Upper lobe of left lung (tissue), 6 donors: ENCODE data around the gene MRPS16. TPM values are rescaled to one million over a fixed set of nuclear protein-coding genes. Genes with fewer than 3 reads are reported as not detected.

Experiments
- ATAC-seq, 2 donors: fragments of 200-7000 bp; cut with Tn5 transposase; one replicate each; pipeline ENCODE4 v1.9.1; 2022; ENCODE audit warnings: mild to moderate bottlenecking in 2 of 2, moderate library complexity in 2 of 2; ENCODE audit not compliant: low FRiP score in 2 of 2
- DNase-seq, 2 donors: peaks; one replicate each; pipeline ENCODE4 v3.0.0-alpha.2; 2019 to 2020
- H3K27ac ChIP-seq, 4 donors: fragments of 200-600 bp; sonication (generic); one replicate each; pipeline ENCODE4 v1.5.1; 2016 to 2019
- H3K27me3 ChIP-seq, 4 donors: fragments of 200-600 bp; sonication (generic); one replicate each; pipeline ENCODE4 v1.5.1; 2017 to 2019
- H3K36me3 ChIP-seq, 4 donors: fragments of 200-600 bp; sonication (generic); one replicate each; pipeline ENCODE4 v1.5.1; 2016 to 2019
- H3K4me1 ChIP-seq, 4 donors: fragments of 200-600 bp; sonication (generic); one replicate each; pipeline ENCODE4 v1.5.1; 2018 to 2019
- H3K4me3 ChIP-seq, 4 donors: fragments of 200-600 bp; sonication (generic); one replicate each; pipeline ENCODE4 v1.5.1; 2017 to 2019; ENCODE audit warnings: mild to moderate bottlenecking in 2 of 4, moderate library complexity in 1 of 4
- H3K9me3 ChIP-seq, 4 donors: fragments of 200-600 bp; sonication (generic); one replicate each; pipeline ENCODE4 v1.5.1; 2018 to 2019
- CTCF ChIP-seq, 6 experiments: fragments of 450-650 bp in 4 of 6; fragments of 200-600 bp in 2 of 6; sonication (generic) in 2 of 6; IDR thresholded peaks; one replicate each; pipeline ENCODE4 v1.5.1; 2016 to 2019; ENCODE audit warnings: antibody characterized with exemption in 6 of 6
- EP300 ChIP-seq, 4 donors: sonication (generic); formaldehyde crosslinking; IDR thresholded peaks; one replicate each; pipeline ENCODE4 v1.5.1; 2017; ENCODE audit warnings: antibody characterized with exemption in 4 of 4, control low read depth in 2 of 4
- POLR2A ChIP-seq, 4 donors: fragments of 450-650 bp; IDR thresholded peaks; one replicate each; pipeline ENCODE4 v1.5.1; 2016 to 2017; ENCODE audit warnings: antibody characterized with exemption in 4 of 4, mild to moderate bottlenecking in 2 of 4
- POLR2AphosphoS5 ChIP-seq, 2 donors: sonication (generic); formaldehyde crosslinking; IDR thresholded peaks; one replicate each; pipeline ENCODE4 v1.5.1; 2017; ENCODE audit warnings: antibody characterized with exemption in 2 of 2
- WGBS, 2 donors: methylation state at CpG; one replicate each; pipeline ENCODE4 v1.1.5; 2017 to 2018; 5-methylcytosine and 5-hydroxymethylcytosine counted together
- total RNA-seq, 6 donors: library from RNA; depleted of rRNA in 4 of 6; stranded (reverse); fragments of >200 nt in 4 of 6; gene quantifications; one replicate each; pipeline versions ENCODE4 v1.1.0 to v1.2.1, GENCODE V29; 2016 to 2021
- donor health status: DM: no; HTN: no; CAD: no; lungs with moderate emphysema.
- donor health status: DM: no; HTN: yes; CAD: no; lungs with severe emphysema.

The MRPS16 gene
- 10 to 100 TPM; 26.2 to 66.2 (median 36.4) TPM for total RNA-seq

DNA sequence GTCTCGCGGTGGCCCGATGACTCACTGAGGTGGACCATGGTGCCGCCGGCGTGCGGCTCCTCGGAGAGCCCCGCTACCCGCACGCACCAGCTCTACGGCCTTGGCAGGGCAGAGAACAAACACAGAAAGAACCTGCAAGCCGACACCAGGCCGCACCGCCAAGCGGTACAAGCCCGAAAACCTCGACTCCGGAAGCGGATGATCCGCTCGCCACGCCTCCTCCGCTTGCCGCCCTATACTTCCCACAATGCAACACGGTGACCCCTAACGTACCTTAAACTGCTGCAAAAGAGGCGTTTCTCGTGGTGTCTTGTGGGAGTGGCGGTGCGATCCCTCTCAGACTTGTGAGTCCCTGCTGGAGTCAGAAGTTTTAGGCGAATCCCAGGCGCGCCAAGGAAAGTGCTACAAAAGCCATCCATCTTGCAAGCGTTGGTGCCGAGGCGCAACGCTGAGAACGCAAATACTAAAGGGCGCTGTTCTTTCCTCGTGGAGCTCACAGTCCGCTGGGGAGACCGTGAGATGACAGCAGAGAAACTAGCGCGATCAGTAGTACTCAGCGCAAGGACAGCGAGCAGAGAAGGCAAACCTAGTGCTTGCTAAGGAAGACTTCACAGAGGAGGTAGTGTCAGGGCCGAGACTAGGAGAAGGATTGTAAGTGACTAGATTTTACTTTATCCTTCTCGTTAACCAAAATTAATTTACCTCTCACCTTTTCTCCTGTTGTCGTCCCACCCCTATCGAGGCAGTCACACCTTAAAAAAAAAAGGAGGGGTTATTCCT is at the start of gene MRPS16:
TSS of gene MRPS16 (minus strand) at position 200 of the 780 bp plus-strand sequence. CDS start at position 38, 162 bp downstream.
- Histone ChIP-seq H3K4me1 (peaks cover 20 to 42% (median 24%) of the 10 kb centered on the region in 4 donors), H3K27me3 (no peaks in the 10 kb centered on the region), H3K36me3 (peaks cover 0 to 26% (median 3%) of the 10 kb centered on the region in 4 donors), H3K9me3 (no peaks in the 10 kb centered on the region), H3K27ac (peak within 1 kb of the TSS; percentile 88 to 95 (median 90)), H3K4me3 (peak within 1 kb of the TSS; percentile 77 to 94 (median 84))
- DNase-seq, result peak; percentile 93 to 96
- peak; percentile 100 for ATAC-seq
- WGBS, 2 donors, result 1% methylated on average over 16 to 48 of the region's 51 CpGs
- TF ChIP-seq EP300 (IDR thresholded peaks at IDR 0.05) (peak in 1 of 4 donors; percentile 75), POLR2AphosphoS5 (IDR thresholded peaks at IDR 0.05) (peak; percentile 92 to 99), CTCF (IDR thresholded peaks at IDR 0.05) (peak in 4 of 6 experiments; percentile 9 to 30 (median 16)), POLR2A (IDR thresholded peaks at IDR 0.05) (peak in 3 of 4 donors; percentile 67 to 79 (median 77))

- WGBS, 2 donors, result 72 to 73% methylated on average over 3 of the region's 3 CpGs
- Histone ChIP-seq H3K9me3 (no peaks in the 10 kb centered on the region), H3K36me3 (no peaks in the 10 kb centered on the region), H3K4me1 (no peaks in the 10 kb centered on the region), H3K4me3 (no peak overlapping the region), H3K27ac (no peak overlapping the region), H3K27me3 (no peaks in the 10 kb centered on the region)
- DNase-seq (no peak), ATAC-seq (no peak)
- TF ChIP-seq EP300 (IDR thresholded peaks at IDR 0.05) (no peak), POLR2A (IDR thresholded peaks at IDR 0.05) (no peak)
Measured at GRCh38 chr10:73296946-73297345, 44.5 kb upstream of the MRPS16 start.

DNA sequence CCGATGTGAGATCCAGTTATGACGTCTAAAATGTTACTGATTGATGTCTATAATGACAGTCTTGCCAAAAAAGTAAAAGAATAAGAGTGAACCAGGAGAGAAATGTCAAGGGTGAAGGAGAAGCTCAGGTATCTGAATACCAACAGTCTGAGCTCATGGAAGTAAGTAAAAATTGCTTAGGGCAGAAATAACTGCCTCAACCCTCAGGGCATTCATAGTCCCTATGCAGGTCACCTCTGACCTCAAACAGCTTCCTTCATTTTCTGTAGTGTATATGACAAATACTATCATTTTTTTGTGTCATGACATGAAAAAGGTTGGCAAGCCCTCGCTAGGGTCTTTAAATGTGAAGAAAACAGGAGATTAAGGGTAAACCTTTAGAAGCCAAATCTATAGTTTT is 41.0 kb upstream of the MRPS16 start:
- 85 to 86% methylated on average over 3 of the region's 3 CpGs for WGBS, 2 donors
- H3K27me3 ChIP-seq, result no peaks in the 10 kb centered on the region

GRCh38 chr10:73289958-73290357 is 37.5 kb upstream of the MRPS16 start:
- Histone ChIP-seq H3K9me3 (no peaks in the 10 kb centered on the region), H3K27ac (no peak overlapping the region), H3K4me1 (no peaks in the 10 kb centered on the region), H3K4me3 (no peak overlapping the region), H3K36me3 (no peaks in the 10 kb centered on the region), H3K27me3 (no peaks in the 10 kb centered on the region)
- 97 to 98% methylated on average over 1 of the region's 1 CpG for WGBS, 2 donors
- ATAC-seq (no peak), DNase-seq (no peak)
- TF ChIP-seq EP300 (IDR thresholded peaks at IDR 0.05) (no peak), CTCF (IDR thresholded peaks at IDR 0.05) (no peak), POLR2AphosphoS5 (IDR thresholded peaks at IDR 0.05) (no peak), POLR2A (IDR thresholded peaks at IDR 0.05) (no peak)

More for the DNA sequence above, 41.0 kb upstream of the MRPS16 start:
- Histone ChIP-seq H3K27ac (no peak overlapping the region), H3K9me3 (no peaks in the 10 kb centered on the region), H3K4me3 (no peak overlapping the region), H3K36me3 (no peaks in the 10 kb centered on the region), H3K4me1 (no peaks in the 10 kb centered on the region)
- ATAC-seq, result no peak
- TF ChIP-seq POLR2AphosphoS5 (IDR thresholded peaks at IDR 0.05) (no peak), EP300 (IDR thresholded peaks at IDR 0.05) (no peak), CTCF (IDR thresholded peaks at IDR 0.05) (no peak), POLR2A (IDR thresholded peaks at IDR 0.05) (no peak)
- no peak for DNase-seq

DNA sequence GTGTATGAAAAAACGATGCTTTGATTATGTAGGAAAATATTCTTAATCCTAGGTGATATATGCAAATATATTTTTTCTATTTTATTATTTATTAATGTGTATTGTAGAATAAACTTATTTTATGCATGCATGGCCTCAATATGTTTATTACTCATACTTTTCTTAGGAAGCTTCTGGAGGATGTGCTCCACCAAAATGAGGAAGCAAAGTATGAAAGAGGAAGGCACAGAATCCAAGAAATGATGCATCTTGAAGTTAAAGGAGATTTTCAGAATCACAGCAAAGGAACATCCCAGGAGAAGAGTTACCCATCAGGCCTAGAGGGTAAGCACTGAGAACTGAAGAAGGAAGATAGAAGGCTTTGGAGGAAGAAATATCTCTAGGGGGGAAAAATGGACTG is 35.0 kb upstream of the MRPS16 start:
- no peaks in the 10 kb centered on the region for H3K4me1 ChIP-seq
- ATAC-seq (no peak), DNase-seq (no peak)
- H3K27ac ChIP-seq, result no peak overlapping the region
- TF ChIP-seq POLR2A (IDR thresholded peaks at IDR 0.05) (no peak), CTCF (IDR thresholded peaks at IDR 0.05) (no peak), EP300 (IDR thresholded peaks at IDR 0.05) (no peak), POLR2AphosphoS5 (IDR thresholded peaks at IDR 0.05) (no peak)
- H3K27me3 ChIP-seq, result no peaks in the 10 kb centered on the region
- H3K9me3 ChIP-seq, result no peaks in the 10 kb centered on the region
- no peaks in the 10 kb centered on the region for H3K36me3 ChIP-seq
- no peak overlapping the region for H3K4me3 ChIP-seq
- WGBS, 2 donors, result 84 to 97% methylated on average over 1 of the region's 1 CpG
